K562 (cell line): ENCODE measurements around the gene NFIB. TPM values are rescaled to one million over a fixed set of nuclear protein-coding genes. Genes with fewer than 3 reads are reported as not detected.

Source experiments
- ATAC-seq: fragments of 200-7000 bp; cut with Tn5 transposase; 3 replicates; pipeline ENCODE4 v1.9.1; 2020; ENCODE audit warnings: moderate library complexity
- BruUV-seq: library from RNA; stranded (reverse); fragments of 400-500 nt; replicated peaks from 2 replicates; lab custom pipeline; 2021; lab: Mats Ljungman, UMichigan
- CTCF ChIA-PET: fragments of 300-600 bp; formaldehyde crosslinking; extraction: SDS; loops from one replicate; lab custom pipeline; 2021; ENCODE audit warnings: low intra/inter-chr PET ratio; lab: Yijun Ruan, JAX
- POLR2A ChIA-PET: fragments of 300-600, 350-650 bp; sonication (Branson Sonifier 250); formaldehyde crosslinking; extraction: SDS; loops from one replicate; lab custom pipeline; 2021; ENCODE audit warnings: antibody characterized with exemption, inconsistent platforms; lab: Yijun Ruan, JAX
- DNase-seq, 4 experiments: peaks; one replicate each; pipeline versions ENCODE4 v3.0.0 to v3.0.0-alpha.2; 2011 to 2018; ENCODE audit warnings: low spot score in 3 of 4, mixed read lengths in 3 of 4; ENCODE audit errors: extremely low read depth in 1 of 4
- FAIRE-seq: peaks from 2 replicates; lab custom pipeline; 2011; peaks lifted over from hg19 to GRCh38; lab: Jason Lieb, UNC
- H2AFZ ChIP-seq: 2 replicates; pipeline ENCODE4 v1.6.0; 2011; ENCODE audit warnings: low read depth, low read length, control low read depth, inconsistent platforms
- H3K27ac ChIP-seq: fragments of 200-600 bp; 3 replicates; pipeline ENCODE4 v1.8.0; 2011; ENCODE audit warnings: low read depth, mild to moderate bottlenecking, control low read depth, inconsistent platforms, low read length, moderate library complexity, mixed read lengths; ENCODE audit errors: extremely low read depth
- H3K27me3 ChIP-seq, 2 experiments: fragments of 300-600 bp in 1 of 2; 2 replicates in 1 of 2; 3 replicates in 1 of 2; pipeline versions ENCODE4 v1.6.0 to v1.8.0; 2011; ENCODE audit warnings: inconsistent platforms in 2 of 2, low read length in 2 of 2, mild to moderate bottlenecking in 1 of 2, mixed read lengths in 1 of 2, moderate library complexity in 1 of 2; ENCODE audit not compliant: control insufficient read depth in 2 of 2, insufficient read depth in 2 of 2
- H3K36me3 ChIP-seq: fragments of 300-600 bp; 3 replicates; pipeline ENCODE4 v1.8.0; 2011; ENCODE audit warnings: mild to moderate bottlenecking, low read length, inconsistent platforms; ENCODE audit not compliant: control insufficient read depth, insufficient read depth
- H3K4me1 ChIP-seq, 2 experiments: fragments of 200-600 bp in 1 of 2; replicated peaks in 1 of 2; 2 replicates in 1 of 2; 3 replicates in 1 of 2; pipeline versions ENCODE4 v1.5.1 to v1.8.0; 2011; ENCODE audit warnings: inconsistent platforms in 2 of 2, low read length in 2 of 2, mild to moderate bottlenecking in 1 of 2, mixed read lengths in 1 of 2, moderate library complexity in 1 of 2; ENCODE audit not compliant: control insufficient read depth in 2 of 2, insufficient read depth in 2 of 2
- H3K4me2 ChIP-seq: 2 replicates; pipeline ENCODE4 v1.6.1; 2011; ENCODE audit warnings: low read length, control low read depth, inconsistent platforms, mixed read lengths; ENCODE audit not compliant: insufficient read depth
- H3K4me3 ChIP-seq: fragments of 200-600 bp; sonication (generic), shearing (Covaris generic); 2 replicates; pipeline ENCODE4 v1.5.1; 2016; ENCODE audit warnings: control low read depth, inconsistent platforms
- H3K79me2 ChIP-seq: fragments of 200-600 bp; 3 replicates; pipeline ENCODE4 v1.8.0; 2011; ENCODE audit warnings: low read length, inconsistent platforms; ENCODE audit not compliant: control insufficient read depth, insufficient read depth
- H3K9ac ChIP-seq, 2 experiments: 2 replicates each; pipeline versions ENCODE4 v1.6.0 to v1.6.1; 2011; ENCODE audit warnings: low read depth in 2 of 2, low read length in 2 of 2, control low read depth in 1 of 2, inconsistent platforms in 1 of 2, mild to moderate bottlenecking in 1 of 2, mixed read lengths in 1 of 2; ENCODE audit not compliant: insufficient read depth in 1 of 2
- H3K9me1 ChIP-seq: one replicate; pipeline ENCODE4 v1.6.0; 2011; ENCODE audit warnings: inconsistent platforms, mild to moderate bottlenecking, low read length, moderate library complexity; ENCODE audit not compliant: control insufficient read depth, insufficient read depth
- H3K9me3 ChIP-seq: replicated peaks from 2 replicates; pipeline ENCODE4 v1.5.1; 2011; ENCODE audit warnings: low read depth, low read length, inconsistent platforms; ENCODE audit not compliant: control insufficient read depth, insufficient read depth
- H4K20me1 ChIP-seq: replicated peaks from 2 replicates; pipeline ENCODE4 v1.6.1; 2011; ENCODE audit warnings: low read length, inconsistent platforms, mixed read lengths; ENCODE audit not compliant: control insufficient read depth, insufficient read depth
- CBX8 ChIP-seq: fragments of 200-600 bp; sonication (generic); IDR thresholded peaks from 2 replicates; pipeline ENCODE4 v1.6.1; 2012; ENCODE audit warnings: borderline replicate concordance, mixed run types, low read depth, mild to moderate bottlenecking, moderate library complexity, mixed read lengths, low read length, control low read depth, inconsistent platforms; ENCODE audit not compliant: poor library complexity, severe bottlenecking; ENCODE audit errors: extremely low read depth
- FOXK2 ChIP-seq, 2 experiments: fragments of 450-650 bp; IDR thresholded peaks in 1 of 2; conservative IDR thresholded peaks in 1 of 2; 2 replicates each; pipeline ENCODE4 v1.6.1; 2016; ENCODE audit warnings: low read depth in 2 of 2, mild to moderate bottlenecking in 1 of 2
- NFIC ChIP-seq: fragments of 450-650 bp; IDR thresholded peaks from 2 replicates; pipeline ENCODE4 v1.6.1; 2017; ENCODE audit warnings: mild to moderate bottlenecking, inconsistent platforms
- NFIX ChIP-seq: fragments of 250-450 bp; sonication (Bioruptor Pico); IDR thresholded peaks from 2 replicates; pipeline ENCODE4 v1.4.0; 2020; ENCODE audit warnings: low read depth, mild to moderate bottlenecking, moderate library complexity
- SNRNP70 ChIP-seq: fragments of 200-400 bp; formaldehyde crosslinking; optimal IDR thresholded peaks from 2 replicates; pipeline ENCODE3; 2017; ENCODE audit warnings: low read depth, low read length
- WGBS: fragments of 100-300 bp; shearing (Covaris generic); methylation state at CpG from one replicate; pipeline ENCODE4 v1.1.6; 2016; ENCODE audit warnings: low coverage, mixed read lengths; ENCODE audit not compliant: insufficient coverage; ENCODE audit errors: missing lambda C conversion rate; 5-methylcytosine and 5-hydroxymethylcytosine counted together
- in situ Hi-C: fragments of 300-500 bp; cut with MboI; formaldehyde crosslinking; loops from 4 replicates; pipeline ENCODE4 v1.15.0; 2018; ENCODE audit warnings: inconsistent platforms, mixed read lengths
- intact Hi-C: fragments of 100-400 bp; cut with micrococcal nuclease; formaldehyde crosslinking; loops from 2 replicates; pipeline ENCODE4 v1.14.2; 2022
- polyA plus RNA-seq, 8 experiments: library from polyadenylated mRNA; depleted of rRNA in 4 of 8; stranded (reverse) in 5 of 8; unstranded in 3 of 8; fragments of >200 nt; fragmentation: Nextera tagmentation in 2 of 8; fragmentation: Illumina TruSeq in 1 of 8; extraction: Ambion mirVana in 2 of 8; extraction: Trizol in 1 of 8; gene quantifications; 2 replicates each; pipeline versions ENCODE4 v1.2.1 to v1.2.3, GENCODE V29; 2011 to 2014; ENCODE audit warnings: inconsistent platforms in 1 of 8, missing spikeins in 1 of 8
- total RNA-seq, 7 experiments: library from RNA; depleted of rRNA in 6 of 7; stranded (reverse); fragments of >200 nt in 6 of 7; fragmentation: Illumina TruSeq in 2 of 7; extraction: Trizol in 2 of 7; gene quantifications; 2 replicates each; pipeline versions ENCODE4 v1.2.1 to v1.2.3, GENCODE V29; 2011 to 2021; ENCODE audit warnings: low replicate concordance in 1 of 7

NFIB gene
- total and polyA plus RNA-seq, 9 of the 15 experiments (the other 6 are each of a cell fraction or from before 2014, with no cell fraction given) = 1.2 to 3.3 (median 1.9) TPM

GRCh38 chr9:14209399-14210345 lies 104.3 kb downstream of the NFIB start:
- Histone ChIP-seq H3K27ac (no peak overlapping the region), H3K9ac (no peak overlapping the region), H3K36me3 (no peaks in the 10 kb centered on the region), H3K4me2 (no peak overlapping the region), H4K20me1 (no peaks in the 10 kb centered on the region)
- POLR2A ChIA-PET = no interaction called here
- peak in 1 of 4 experiments; percentile 11 for DNase-seq
- TF ChIP-seq CBX8 (peak; percentile 46), NFIX (CRISPR knock-in tag) (peak; percentile 47; the same call in 1 of the 2 replicates), NFIC (peak; percentile 84), SNRNP70 (no peak), FOXK2 (conservative IDR thresholded peaks at IDR 0.05 in 1 of 2, IDR thresholded peaks at IDR 0.05 in 1 of 2; ENCODE audit: low read depth in 2 of 2) (no peak)
- TF ChIP-seq, all 486 proteins: peak for 3
- Histone ChIP-seq H3K79me2 (no peaks in the 10 kb centered on the region), H3K9me3 (no peaks in the 10 kb centered on the region), H3K9me1 (no peaks in the 10 kb centered on the region), H3K27me3 (peaks cover 0 to 8% of the 10 kb centered on the region in 2 experiments; a peak in 1 of 5 replicates), H3K4me3 (no peak overlapping the region), H2AFZ (no peak overlapping the region), H3K4me1 (no peaks in the 10 kb centered on the region)
- BruUV-seq = no TSS peak
- no peak for ATAC-seq
- CTCF ChIA-PET = no interaction called here
- intact Hi-C loops (loop anchor here (10.0 kb wide), 1 partner anchor 45 kb away; no protein-coding TSS in a partner anchor), in situ Hi-C loops (no loop called here)
- FAIRE-seq = no peak
- WGBS = 18% methylated on average over 8 of the region's 8 CpGs
